HG03060 (cell line): ENCODE data around the gene DSG3.

Experiments used
- ATAC-seq: cut with Tn5 transposase; IDR thresholded peaks from one replicate; pipeline ENCODE4 v1.9.1; 2021; ENCODE audit warnings: low read depth, moderate number of reproducible peaks; ENCODE audit not compliant: unreplicated experiment

Gene DSG3

GRCh38 chr18:31447530-31448191 lies at the start of gene DSG3:
Gene DSG3, plus strand, starts transcription at chr18:31447741. Its CDS starts 137 bp downstream, at chr18:31447878.
- ATAC-seq: no peak

- no peak for ATAC-seq
These were observed 49.4 kb upstream of the DSG3 start for GRCh38 chr18:31398191-31398590.

GRCh38 chr18:31399306-31400032 lies 48.1 kb upstream of the DSG3 start:
- no peak for ATAC-seq

- no peak for ATAC-seq
These were observed 46.1 kb upstream of the DSG3 start for GRCh38 chr18:31401156-31402025.

- no peak for ATAC-seq
These were observed 45.5 kb upstream of the DSG3 start for GRCh38 chr18:31402026-31402373.

- no peak for ATAC-seq
These were observed 44.1 kb upstream of the DSG3 start for GRCh38 chr18:31403409-31403808.

- no peak for ATAC-seq
These were observed 39.9 kb upstream of the DSG3 start for GRCh38 chr18:31407649-31408048.

GRCh38 chr18:31409276-31409675 lies 38.3 kb upstream of the DSG3 start:
- no peak for ATAC-seq

GRCh38 chr18:31410716-31411483 lies 36.6 kb upstream of the DSG3 start:
- no peak for ATAC-seq

GRCh38 chr18:31413137-31413536 lies 34.4 kb upstream of the DSG3 start:
- ATAC-seq: no peak

GRCh38 chr18:31417850-31418249 lies 29.7 kb upstream of the DSG3 start:
- no peak for ATAC-seq

GRCh38 chr18:31419457-31419932 lies 28.0 kb upstream of the DSG3 start:
- ATAC-seq: no peak

- ATAC-seq: no peak
These were observed 27.5 kb upstream of the DSG3 start for GRCh38 chr18:31420032-31420431.

GRCh38 chr18:31420524-31420923 lies 27.0 kb upstream of the DSG3 start:
- ATAC-seq: no peak

- ATAC-seq: no peak
These were observed 23.1 kb upstream of the DSG3 start for GRCh38 chr18:31424383-31424988.

GRCh38 chr18:31426021-31426420 lies 21.5 kb upstream of the DSG3 start:
- ATAC-seq: no peak

- no peak for ATAC-seq
These were observed 20.6 kb upstream of the DSG3 start for GRCh38 chr18:31426871-31427406.

GRCh38 chr18:31428211-31428610 lies 19.3 kb upstream of the DSG3 start:
- no peak for ATAC-seq

GRCh38 chr18:31429623-31430022 lies 17.9 kb upstream of the DSG3 start:
- ATAC-seq: no peak

GRCh38 chr18:31430072-31430471 lies 17.5 kb upstream of the DSG3 start:
- no peak for ATAC-seq
